Karpas-422 (cell line): ENCODE measurements around the gene ARR3. TPM values are rescaled to one million over a fixed set of nuclear protein-coding genes. Genes with fewer than 3 reads are reported as not detected.
"Not testable (repeated sequence)": the region's sequence is repeated elsewhere in the genome, so short reads cannot be mapped to it uniquely, and the experiment has no call there.

Source experiments
- DNase-seq: peaks from one replicate; pipeline ENCODE4 v3.0.0-alpha.2; 2015
- H2AFZ ChIP-seq: fragments of 200-600 bp; sonication (generic); 2 replicates; pipeline ENCODE4 v1.6.1; 2014; ENCODE audit warnings: antibody characterized with exemption, low read length, mixed read lengths
- H3K27ac ChIP-seq: fragments of 200-600 bp; sonication (generic); 2 replicates; pipeline ENCODE4 v1.5.1; 2014; ENCODE audit warnings: mild to moderate bottlenecking, low read length, moderate library complexity
- H3K27me3 ChIP-seq: fragments of 200-600 bp; sonication (generic); 2 replicates; pipeline ENCODE4 v1.6.1; 2014; ENCODE audit warnings: low read length, mixed read lengths
- H3K36me3 ChIP-seq: fragments of 200-600 bp; sonication (generic); 2 replicates; pipeline ENCODE4 v1.6.1; 2014; ENCODE audit warnings: low read length, mixed read lengths; ENCODE audit not compliant: insufficient read depth
- H3K4me1 ChIP-seq: fragments of 200-600 bp; sonication (generic); 2 replicates; pipeline ENCODE4 v1.6.1; 2014; ENCODE audit warnings: mild to moderate bottlenecking, low read length, mixed read lengths
- H3K4me2 ChIP-seq: fragments of 200-600 bp; sonication (generic); 2 replicates; pipeline ENCODE4 v1.6.1; 2014; ENCODE audit warnings: low read length, low read depth, mild to moderate bottlenecking; ENCODE audit not compliant: poor library complexity, severe bottlenecking
- H3K4me3 ChIP-seq: fragments of 200-600 bp; sonication (generic); 2 replicates; pipeline ENCODE4 v1.5.1; 2014; ENCODE audit warnings: mild to moderate bottlenecking, antibody characterized with exemption, low read length, mixed read lengths
- H3K79me2 ChIP-seq: fragments of 200-600 bp; sonication (generic); 2 replicates; pipeline ENCODE4 v1.6.1; 2014; ENCODE audit warnings: mild to moderate bottlenecking, low read length, mixed read lengths
- H3K9ac ChIP-seq: fragments of 200-600 bp; sonication (generic); 2 replicates; pipeline ENCODE4 v1.6.0; 2014; ENCODE audit warnings: low read length
- H3K9me2 ChIP-seq: fragments of 200-600 bp; sonication (generic), shearing (Covaris generic); replicated peaks from 2 replicates; pipeline ENCODE4 v1.6.0; 2014; ENCODE audit warnings: mild to moderate bottlenecking, low read length, moderate library complexity; ENCODE audit not compliant: insufficient read depth
- H3K9me3 ChIP-seq: fragments of 300-700, 200-600 bp; sonication (generic); 2 replicates; pipeline ENCODE4 v1.6.1; 2014; ENCODE audit warnings: low read length, mixed read lengths
- H4K20me1 ChIP-seq: fragments of 200-600 bp; sonication (generic); 2 replicates; pipeline ENCODE4 v1.6.1; 2014; ENCODE audit warnings: mild to moderate bottlenecking, antibody characterized with exemption, low read length, low read depth; ENCODE audit not compliant: insufficient read depth
- total RNA-seq: library from RNA; depleted of rRNA; stranded (reverse); fragments of >200 nt; shearing (Covaris generic); gene quantifications from 2 replicates; pipeline ENCODE4 v1.2.3, GENCODE V29; 2014; ENCODE audit warnings: low replicate concordance

The ARR3 gene
- total RNA-seq, 1 experiment from 2014 or later = not detected

DNA sequence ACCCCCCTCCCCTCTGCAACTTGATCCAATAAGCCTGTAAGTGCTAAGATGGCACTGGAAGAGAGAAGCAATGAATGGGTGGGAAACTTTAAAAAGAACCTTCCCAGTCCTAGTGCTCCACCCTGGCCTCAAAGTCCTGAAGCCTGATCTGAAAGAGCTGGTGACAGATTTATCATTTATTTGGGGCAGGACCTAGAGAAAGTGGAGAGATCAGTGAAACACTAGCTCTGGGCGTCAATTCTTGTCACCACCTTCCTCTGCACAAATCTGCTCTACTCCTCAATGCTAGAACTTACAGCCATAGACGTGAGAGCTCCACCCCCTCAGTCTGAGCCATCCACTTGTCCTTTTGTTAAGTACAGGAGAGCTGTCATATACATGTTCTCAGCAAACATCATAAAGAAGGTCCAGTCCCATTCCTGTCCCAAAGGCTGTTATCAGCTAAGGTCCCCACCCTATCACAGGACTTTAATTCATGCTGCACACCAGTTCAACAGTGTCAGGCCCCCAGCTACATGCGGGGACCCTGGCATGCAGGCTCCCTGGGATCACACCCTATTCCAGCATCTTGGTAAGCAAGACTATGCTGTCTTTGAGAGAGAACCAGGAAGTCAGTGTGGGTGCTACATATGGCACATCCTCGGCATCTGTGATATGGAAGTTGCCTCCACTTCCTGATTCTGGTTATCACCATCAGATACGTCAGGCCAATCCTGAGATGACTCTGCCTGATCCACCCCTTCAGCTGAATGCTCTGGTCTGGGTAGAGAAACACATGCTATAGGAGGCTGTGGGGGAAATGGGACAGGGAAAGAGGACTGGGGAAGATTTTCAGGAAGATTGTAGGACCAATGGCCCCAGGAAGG, 10.5 kb upstream of the ARR3 start:
- Histone ChIP-seq H3K79me2 (no peaks in the 10 kb centered on the region), H3K4me3 (no peak overlapping the region), H4K20me1 (no peaks in the 10 kb centered on the region), H3K9me3 (no peaks in the 10 kb centered on the region), H3K27me3 (no peaks in the 10 kb centered on the region), H3K4me1 (no peaks in the 10 kb centered on the region), H3K9ac (no peak overlapping the region), H2AFZ (no peak overlapping the region), H3K27ac (no peak overlapping the region), H3K4me2 (no peak overlapping the region), H3K9me2 (no peaks in the 10 kb centered on the region), H3K36me3 (no peaks in the 10 kb centered on the region)
- no peak for DNase-seq

DNA sequence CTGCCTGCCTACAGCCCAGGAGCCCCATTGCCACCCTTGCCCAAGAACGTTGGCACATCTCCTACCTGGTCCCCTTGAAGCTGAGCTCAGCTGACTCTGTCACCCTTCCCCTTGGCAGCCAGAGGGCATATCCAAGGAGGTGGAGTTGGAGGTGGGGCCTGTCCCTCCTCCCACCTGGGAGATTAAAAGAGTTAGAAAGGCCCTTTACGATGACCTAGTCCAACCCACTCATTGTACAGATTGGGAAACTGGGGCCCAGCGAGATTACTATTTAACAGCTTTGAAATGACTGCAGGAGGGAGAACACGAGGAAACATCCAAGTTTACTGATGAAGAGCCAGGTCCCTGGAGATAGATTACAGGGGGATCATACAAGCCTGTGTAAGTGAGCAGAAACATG, 8.0 kb upstream of the ARR3 start, which contains the start of gene P2RY4:
P2RY4 (minus strand) TSS at position 101 of the 400 bp plus-strand sequence. CDS start 580 bp downstream, outside the sequence.
- Histone ChIP-seq H3K27ac (no peak within 1 kb of the TSS), H3K9me3 (no peaks in the 10 kb centered on the region), H2AFZ (no peak within 1 kb of the TSS), H4K20me1 (no peaks in the 10 kb centered on the region), H3K4me2 (no peak within 1 kb of the TSS), H3K79me2 (no peaks in the 10 kb centered on the region), H3K27me3 (no peaks in the 10 kb centered on the region), H3K4me1 (no peaks in the 10 kb centered on the region), H3K9ac (no peak within 1 kb of the TSS), H3K36me3 (no peaks in the 10 kb centered on the region), H3K4me3 (no peak within 1 kb of the TSS), H3K9me2 (no peaks in the 10 kb centered on the region)
- DNase-seq = no peak

DNA sequence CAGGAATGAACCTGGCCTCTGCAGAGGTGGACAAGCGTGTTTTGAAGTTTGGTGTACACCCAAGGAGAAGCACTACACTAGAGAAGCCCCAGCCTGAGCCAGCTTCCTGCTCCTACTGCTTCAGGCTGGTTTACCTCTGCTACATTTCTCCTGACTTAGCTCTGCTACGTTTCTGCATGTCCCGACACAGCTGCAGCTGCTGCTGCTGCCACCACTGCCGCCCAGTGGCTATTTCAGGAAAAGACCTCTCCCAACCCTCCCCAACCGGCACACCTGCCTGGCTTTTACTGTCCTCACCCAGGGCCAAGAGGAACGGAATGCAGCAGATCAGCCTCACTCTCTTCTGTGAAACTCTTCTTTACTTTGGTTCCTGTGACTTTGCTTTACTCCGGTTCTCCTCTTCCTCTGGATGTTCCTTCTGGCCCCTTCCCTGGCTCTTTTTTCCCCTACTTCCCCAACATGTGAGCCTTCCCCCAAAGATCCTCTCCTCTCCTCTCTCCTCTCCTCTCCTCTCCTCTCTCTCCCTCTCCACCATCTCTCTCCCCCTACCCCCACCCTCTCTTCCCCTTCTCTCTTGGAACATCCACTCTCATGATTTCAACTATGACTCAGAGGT, 5.1 kb upstream of the ARR3 start:
- Histone ChIP-seq H3K27ac (no peak overlapping the region), H3K9ac (no peak overlapping the region), H3K27me3 (no peaks in the 10 kb centered on the region), H3K9me2 (no peaks in the 10 kb centered on the region), H3K79me2 (no peaks in the 10 kb centered on the region), H2AFZ (no peak overlapping the region), H3K4me2 (no peak overlapping the region), H3K4me3 (no peak overlapping the region), H4K20me1 (no peaks in the 10 kb centered on the region), H3K36me3 (no peaks in the 10 kb centered on the region), H3K9me3 (no peaks in the 10 kb centered on the region), H3K4me1 (no peaks in the 10 kb centered on the region)
- DNase-seq = peak; percentile 80

DNA sequence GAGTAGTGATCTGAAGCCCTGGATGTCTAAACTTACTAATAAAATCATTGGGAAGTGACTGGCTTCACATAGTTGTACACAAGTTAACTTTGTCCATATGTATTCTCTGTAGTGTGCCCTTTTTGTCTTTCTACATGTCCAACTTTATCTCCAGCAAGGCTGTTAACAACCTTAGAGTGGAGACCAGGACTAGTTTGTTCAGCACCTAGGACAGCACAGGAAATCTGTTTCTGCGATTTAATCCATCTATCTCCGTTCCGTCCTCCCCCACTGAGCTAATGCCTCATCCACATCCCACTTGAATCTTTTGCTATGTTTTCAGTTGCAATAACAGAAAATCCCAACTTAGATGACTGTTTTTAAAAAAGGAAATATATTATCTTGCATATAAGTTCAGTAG, 3.4 kb upstream of the ARR3 start:
- no peaks in the 10 kb centered on the region for H4K20me1 ChIP-seq
- no peak overlapping the region for H3K4me2 ChIP-seq
- H3K36me3 ChIP-seq = no peaks in the 10 kb centered on the region
- H3K4me1 ChIP-seq = no peaks in the 10 kb centered on the region
- H2AFZ ChIP-seq = no peak overlapping the region
- H3K9me3 ChIP-seq = no peaks in the 10 kb centered on the region
- no peak for DNase-seq
- no peaks in the 10 kb centered on the region for H3K27me3 ChIP-seq
- no peak overlapping the region for H3K4me3 ChIP-seq
- H3K9ac ChIP-seq = no peak overlapping the region
- no peaks in the 10 kb centered on the region for H3K79me2 ChIP-seq
- H3K27ac ChIP-seq = no peak overlapping the region
- H3K9me2 ChIP-seq = no peaks in the 10 kb centered on the region

DNA sequence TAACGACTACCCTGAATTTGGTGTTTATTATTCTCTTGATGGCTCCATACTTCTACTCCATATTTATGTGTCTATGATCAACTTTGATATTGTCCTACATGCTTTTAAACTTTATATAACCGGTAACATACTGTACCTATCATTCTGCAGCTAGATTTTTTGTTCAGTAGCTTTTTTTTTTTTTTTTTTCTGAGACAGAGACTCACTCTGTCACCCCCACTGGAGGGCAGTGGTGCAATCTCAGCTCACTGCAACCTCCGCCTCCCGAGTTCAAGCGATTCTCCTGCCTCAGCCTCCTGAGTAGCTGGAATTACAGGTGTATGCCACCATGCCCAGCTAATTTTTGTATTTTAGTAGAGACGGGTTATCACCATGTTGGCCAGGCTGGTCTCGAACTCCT, 5.9 kb downstream of the ARR3 start:
- H3K27ac ChIP-seq, H3K9ac ChIP-seq: not testable (repeated sequence)

DNA sequence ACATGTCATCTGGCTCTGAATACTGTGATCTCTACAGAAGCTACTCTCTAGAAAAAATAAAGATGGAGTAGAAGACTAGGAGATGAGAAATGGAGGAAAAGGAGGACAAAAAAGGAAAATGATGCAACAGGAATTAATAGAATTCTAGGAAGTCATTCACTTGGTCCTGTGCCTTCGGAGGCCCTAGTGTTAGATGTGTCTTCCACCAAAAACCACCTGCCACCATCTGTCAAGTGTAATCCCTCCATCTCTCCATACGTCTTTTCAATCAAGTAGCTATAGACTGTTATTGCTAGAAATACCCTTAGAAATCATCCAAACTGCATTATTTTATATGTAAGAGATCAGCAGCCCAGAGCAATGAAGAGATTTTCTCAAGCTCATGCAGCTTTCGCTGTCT, 10.9 kb downstream of the ARR3 start:
- Histone ChIP-seq H3K9me3 (no peaks in the 10 kb centered on the region), H3K4me1 (no peaks in the 10 kb centered on the region), H3K9me2 (no peaks in the 10 kb centered on the region), H3K4me3 (no peak overlapping the region), H3K27me3 (no peaks in the 10 kb centered on the region), H4K20me1 (no peaks in the 10 kb centered on the region), H2AFZ (no peak overlapping the region), H3K4me2 (no peak overlapping the region), H3K9ac (no peak overlapping the region), H3K27ac (no peak overlapping the region), H3K79me2 (no peaks in the 10 kb centered on the region), H3K36me3 (no peaks in the 10 kb centered on the region)
- DNase-seq = no peak

More for the DNA sequence above, 5.9 kb downstream of the ARR3 start:
- not testable (repeated sequence) for H3K4me3 ChIP-seq, H3K9me2 ChIP-seq, H3K9me3 ChIP-seq, H3K4me1 ChIP-seq, H2AFZ ChIP-seq, H4K20me1 ChIP-seq, H3K36me3 ChIP-seq, DNase-seq, H3K27me3 ChIP-seq, H3K4me2 ChIP-seq, H3K79me2 ChIP-seq

DNA sequence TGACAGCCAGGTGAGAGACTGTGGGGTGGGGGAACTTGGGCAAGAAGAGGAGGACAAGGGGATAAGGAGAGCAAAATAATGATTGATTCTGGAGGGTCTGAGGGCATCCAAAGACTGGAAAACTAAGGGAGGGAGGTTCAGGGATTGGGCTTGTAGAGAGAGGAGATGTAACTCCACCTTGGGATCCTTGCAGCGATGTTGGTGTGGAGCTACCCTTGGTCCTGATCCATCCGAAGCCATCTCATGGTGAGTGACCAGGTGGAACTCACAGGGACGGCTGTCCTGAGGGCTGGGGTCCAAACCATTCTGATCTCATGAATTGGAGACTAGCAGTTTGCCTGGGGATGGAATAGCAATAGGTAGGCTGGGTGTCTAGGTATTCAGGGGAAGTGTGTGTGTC, 12.4 kb downstream of the ARR3 start:
- Histone ChIP-seq H3K4me2 (no peak overlapping the region), H3K79me2 (no peaks in the 10 kb centered on the region), H2AFZ (no peak overlapping the region), H3K9ac (no peak overlapping the region), H3K4me1 (no peaks in the 10 kb centered on the region), H4K20me1 (no peaks in the 10 kb centered on the region), H3K4me3 (no peak overlapping the region), H3K36me3 (no peaks in the 10 kb centered on the region), H3K9me3 (no peaks in the 10 kb centered on the region), H3K27me3 (no peaks in the 10 kb centered on the region), H3K9me2 (no peaks in the 10 kb centered on the region), H3K27ac (no peak overlapping the region)
- no peak for DNase-seq

DNA sequence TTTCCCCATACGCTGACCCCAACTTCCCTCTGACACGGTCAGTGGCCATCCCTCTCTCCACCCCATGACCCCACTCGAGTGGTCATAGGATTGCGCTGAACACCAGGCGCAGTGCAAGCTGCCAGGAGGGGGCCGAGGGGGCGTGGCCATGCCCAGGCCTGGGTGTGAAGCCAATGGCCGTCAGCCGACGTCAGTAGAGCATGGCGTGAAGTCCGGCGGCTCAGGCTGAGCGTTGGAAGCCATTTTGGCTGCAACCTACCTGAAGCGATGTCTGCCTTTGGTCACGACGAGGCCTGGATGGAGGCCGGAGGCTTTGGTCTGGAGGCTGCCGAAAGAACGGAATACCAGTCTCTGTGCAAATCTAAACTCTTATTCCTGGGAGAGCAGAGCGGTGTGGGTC, 13.8 kb downstream of the ARR3 start, which contains the start of gene RAB41:
RAB41 (plus strand) TSS at position 222 of the 400 bp plus-strand sequence; CDS start at position 268, 46 bp downstream.
- H3K79me2 ChIP-seq = no peaks in the 10 kb centered on the region
- no peaks in the 10 kb centered on the region for H3K27me3 ChIP-seq
- no peaks in the 10 kb centered on the region for H3K4me1 ChIP-seq
- no peak within 1 kb of the TSS for H3K4me2 ChIP-seq
- no peaks in the 10 kb centered on the region for H3K9me3 ChIP-seq
- H2AFZ ChIP-seq = no peak within 1 kb of the TSS
- DNase-seq = no peak
- peaks cover 5% of the 10 kb centered on the region; the same call in 1 of the 2 replicates for H3K36me3 ChIP-seq
- H3K4me3 ChIP-seq = no peak within 1 kb of the TSS
- no peaks in the 10 kb centered on the region for H3K9me2 ChIP-seq
- H3K9ac ChIP-seq = no peak within 1 kb of the TSS
- H3K27ac ChIP-seq = no peak within 1 kb of the TSS
- H4K20me1 ChIP-seq = no peaks in the 10 kb centered on the region
